Common myeloid progenitor, CD34-positive (primary cell): Measurements from ENCODE around the gene GGPS1.

ENCODE experiments used
- CTCF ChIA-PET: fragments of 350-600 bp; sonication (Branson Sonifier 250); formaldehyde crosslinking; loops from one replicate; lab custom pipeline; 2021; ENCODE audit warnings: antibody characterized with exemption; lab: Charles Lee
- POLR2A ChIA-PET: fragments of 350-600 bp; sonication (Branson Sonifier 250); formaldehyde crosslinking; loops from one replicate; lab custom pipeline; 2021; ENCODE audit warnings: antibody characterized with exemption; lab: Charles Lee
- DNase-seq, 3 donors: peaks; one replicate each; pipeline versions ENCODE4 v3.0.0 to v3.0.0-alpha.2; 2013
- H3K27ac ChIP-seq, 2 experiments: 1 replicate in 1 of 2; 2 replicates in 1 of 2; pipeline ENCODE4 v1.7.0; 2013; ENCODE audit warnings: inconsistent platforms in 2 of 2, low read length in 2 of 2, mild to moderate bottlenecking in 2 of 2, low read depth in 1 of 2, moderate library complexity in 1 of 2; ENCODE audit not compliant: severe bottlenecking in 2 of 2, insufficient read depth in 1 of 2, poor library complexity in 1 of 2
- H3K27me3 ChIP-seq, 5 experiments: replicated peaks in 2 of 5; 1 replicate in 3 of 5; 2 replicates in 2 of 5; pipeline versions ENCODE4 v1.6.1 to v1.7.0; 2013; ENCODE audit warnings: low read length in 4 of 5, mild to moderate bottlenecking in 2 of 5, moderate library complexity in 2 of 5, inconsistent platforms in 1 of 5; ENCODE audit not compliant: insufficient read depth in 5 of 5, control insufficient read depth in 4 of 5
- H3K36me3 ChIP-seq, 4 experiments: 1 replicate in 2 of 4; 2 replicates in 2 of 4; pipeline versions ENCODE4 v1.6.1 to v1.7.0; 2013; ENCODE audit warnings: low read length in 3 of 4, control low read depth in 1 of 4, mild to moderate bottlenecking in 1 of 4; ENCODE audit not compliant: control insufficient read depth in 4 of 4, insufficient read depth in 4 of 4
- H3K4me1 ChIP-seq, 4 experiments: 1 replicate in 3 of 4; 2 replicates in 1 of 4; pipeline versions ENCODE4 v1.6.1 to v1.7.1; 2013; ENCODE audit warnings: low read length in 3 of 4, mild to moderate bottlenecking in 3 of 4, control low read depth in 1 of 4, inconsistent platforms in 1 of 4, moderate library complexity in 1 of 4; ENCODE audit not compliant: control insufficient read depth in 4 of 4, insufficient read depth in 4 of 4; ENCODE audit errors: control extremely low read depth in 1 of 4
- H3K4me3 ChIP-seq, 7 experiments: 1 replicate in 4 of 7; 2 replicates in 3 of 7; pipeline versions ENCODE4 v1.5.1 to v1.7.0; 2013; ENCODE audit warnings: mild to moderate bottlenecking in 7 of 7, low read length in 6 of 7, moderate library complexity in 6 of 7, inconsistent platforms in 2 of 7, low read depth in 2 of 7, control low read depth in 1 of 7; ENCODE audit not compliant: insufficient read depth in 4 of 7, control insufficient read depth in 1 of 7; ENCODE audit errors: extremely low read depth in 1 of 7
- H3K9me3 ChIP-seq, 5 experiments: 1 replicate in 4 of 5; 2 replicates in 1 of 5; pipeline versions ENCODE4 v1.6.1 to v1.7.1; 2013; ENCODE audit warnings: low read length in 4 of 5, mild to moderate bottlenecking in 2 of 5, inconsistent platforms in 1 of 5, low read depth in 1 of 5, moderate library complexity in 1 of 5; ENCODE audit not compliant: control insufficient read depth in 4 of 5, insufficient read depth in 2 of 5; ENCODE audit errors: control extremely low read depth in 1 of 5
- WGBS: methylation state at CpG from one replicate; pipeline ENCODE4 v1.1.5; 2013; ENCODE audit not compliant: insufficient coverage; 5-methylcytosine and 5-hydroxymethylcytosine counted together

Gene GGPS1

DNA sequence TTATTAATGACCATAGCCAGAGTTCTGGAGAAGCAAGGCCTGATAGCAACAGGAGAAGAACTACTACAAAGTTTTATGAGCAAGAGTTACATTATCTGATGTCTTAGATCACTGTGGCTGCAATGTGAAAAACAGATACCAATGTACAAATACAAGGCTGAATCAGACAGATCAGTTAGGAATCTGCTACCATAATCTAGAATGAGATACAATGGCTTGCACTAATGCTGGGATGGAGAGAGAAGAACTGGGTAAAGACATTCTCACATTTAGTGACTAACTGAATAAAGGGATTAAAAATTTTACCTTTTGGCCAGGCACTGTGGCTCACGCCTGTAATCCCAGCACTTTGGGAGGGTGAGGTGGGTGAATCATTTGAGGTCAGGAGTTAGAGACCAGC lies 41.7 kb upstream of the GGPS1 start:
- CTCF ChIA-PET = no interaction called here
- WGBS = 100% methylated on average over 1 of the region's 1 CpG

DNA sequence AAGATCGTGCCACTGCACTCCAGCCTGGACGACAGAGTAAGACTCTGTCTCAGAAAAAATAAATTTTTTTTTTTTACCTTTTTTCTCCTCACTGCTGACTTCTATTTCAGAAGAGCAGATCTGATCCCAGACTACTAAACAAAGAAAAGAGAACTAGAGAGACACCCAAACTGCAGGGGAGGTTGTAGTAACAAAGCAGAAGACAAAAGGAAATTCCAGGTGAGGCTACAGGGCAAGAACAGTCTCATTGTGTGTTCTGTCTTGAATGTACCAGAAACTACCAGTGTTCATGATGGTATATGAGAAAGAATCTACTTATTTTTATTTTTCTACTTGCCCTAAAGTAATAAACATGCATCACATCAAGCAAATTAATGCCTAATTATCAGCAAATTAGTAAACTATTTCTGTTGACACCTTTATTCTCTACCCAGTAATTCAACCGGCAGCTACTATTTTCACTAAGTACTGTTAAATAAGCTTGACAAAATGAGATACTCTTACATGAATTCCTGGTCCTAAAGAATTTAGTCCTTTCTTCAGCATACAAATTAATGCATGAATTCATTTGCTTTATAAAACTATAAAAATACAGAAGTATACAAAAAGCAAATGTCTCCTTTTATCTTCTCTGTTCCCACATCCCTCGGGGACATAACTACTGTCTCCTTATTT lies 41.0 kb upstream of the GGPS1 start:
- 92% methylated on average over 2 of the region's 4 CpGs for WGBS
- Histone ChIP-seq H3K9me3 (no peaks in the 10 kb centered on the region), H3K27ac (no peak overlapping the region), H3K4me1 (peaks cover 0 to 9% (median 0%) of the 10 kb centered on the region in 4 experiments), H3K36me3 (peaks cover 0 to 3% (median 0%) of the 10 kb centered on the region in 4 experiments), H3K4me3 (no peak overlapping the region), H3K27me3 (no peaks in the 10 kb centered on the region)
- CTCF ChIA-PET = interaction anchor here (0.7 to 1.1 kb wide), 3 partner anchors 10 to 27 kb away, joined by 3 read pairs; no protein-coding TSS in a partner anchor
- DNase-seq = no peak
- POLR2A ChIA-PET = no interaction called here

More for the DNA sequence above, 41.7 kb upstream of the GGPS1 start:
- Histone ChIP-seq H3K4me1 (peaks cover 0 to 3% (median 0%) of the 10 kb centered on the region in 4 experiments), H3K36me3 (peaks cover 0 to 3% (median 0%) of the 10 kb centered on the region in 4 experiments), H3K9me3 (no peaks in the 10 kb centered on the region), H3K4me3 (no peak overlapping the region), H3K27me3 (no peaks in the 10 kb centered on the region), H3K27ac (no peak overlapping the region)
- DNase-seq = no peak
- POLR2A ChIA-PET = no interaction called here

DNA sequence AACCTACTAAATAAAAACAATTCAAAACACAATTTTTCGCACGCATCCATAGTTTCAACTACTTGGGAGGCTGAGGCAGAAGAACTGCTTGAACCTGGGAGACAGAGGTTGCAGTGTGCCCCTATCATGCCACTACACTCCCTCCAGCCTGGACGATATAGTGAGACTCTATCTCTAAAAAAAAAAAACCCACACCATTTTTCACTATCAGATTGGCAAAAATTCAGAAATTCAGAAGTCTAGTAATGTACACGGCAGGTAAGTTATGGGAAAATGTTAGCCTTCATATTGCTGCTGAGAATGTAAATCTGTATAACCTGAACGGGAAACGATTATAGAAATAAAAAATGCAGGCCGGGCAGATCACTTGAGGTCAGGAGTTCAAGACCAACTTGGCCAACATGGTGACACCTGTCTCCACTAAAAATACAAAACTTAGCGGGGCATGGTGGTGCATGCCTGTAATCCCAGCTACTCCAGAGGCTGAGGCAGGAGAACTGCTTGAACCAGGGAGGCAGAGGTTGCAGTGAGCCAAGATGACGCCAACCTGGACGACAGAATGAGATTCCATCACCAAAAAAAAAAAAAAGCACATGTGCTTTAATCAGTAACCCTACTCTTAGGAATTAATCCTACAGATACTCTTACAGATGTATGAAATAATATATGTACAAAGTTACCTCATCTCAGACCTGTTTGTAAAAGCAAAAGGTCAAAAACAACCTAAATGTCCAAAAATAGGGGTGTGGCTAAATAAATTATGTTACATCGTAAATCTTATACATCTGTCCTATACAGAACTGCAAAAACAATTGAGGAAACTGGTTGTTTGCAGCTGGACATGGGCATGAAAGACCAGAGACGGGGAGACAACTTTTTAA lies 38.3 kb upstream of the GGPS1 start:
- POLR2A ChIA-PET = no interaction called here

DNA sequence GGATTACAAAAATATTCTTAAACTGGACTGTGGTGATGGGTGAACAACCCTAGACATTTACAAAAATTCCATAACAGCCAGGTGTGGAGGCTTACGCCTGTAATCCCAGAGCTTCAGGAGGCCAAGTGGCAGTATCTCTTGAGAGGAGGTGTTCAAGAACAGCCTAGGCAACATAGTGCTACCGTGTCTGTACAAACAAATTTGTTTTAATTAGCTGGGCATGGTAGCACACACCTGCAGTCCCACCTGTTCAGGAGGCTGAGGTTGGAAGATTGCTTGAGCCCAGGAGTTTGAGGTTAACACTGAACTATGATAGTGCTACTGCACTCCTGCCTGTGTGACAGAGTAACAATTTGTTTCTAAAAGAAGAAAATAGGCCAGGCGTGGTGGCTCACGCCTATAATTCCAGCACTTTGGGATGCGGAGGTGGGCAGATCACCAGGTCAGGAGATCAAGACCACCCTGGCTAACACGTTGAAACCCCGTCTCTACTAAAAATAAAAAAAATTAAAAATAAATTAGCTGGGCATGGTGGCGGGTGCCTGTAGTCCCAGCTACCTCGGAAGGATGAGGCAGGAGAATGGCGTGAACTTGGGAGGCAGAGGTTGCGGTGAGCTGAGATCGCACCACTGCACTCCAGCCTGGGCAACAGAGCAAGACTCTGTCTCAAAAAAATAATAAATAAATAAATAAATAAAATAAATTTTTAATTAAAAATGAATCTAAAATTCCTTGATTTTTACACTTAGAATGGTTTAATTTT lies 37.4 kb upstream of the GGPS1 start:
- Histone ChIP-seq H3K27ac (no peak overlapping the region), H3K4me3 (no peak overlapping the region), H3K27me3 (no peaks in the 10 kb centered on the region), H3K36me3 (peaks cover 0 to 4% (median 2%) of the 10 kb centered on the region in 4 experiments), H3K4me1 (peaks cover 0 to 15% (median 0%) of the 10 kb centered on the region in 4 experiments), H3K9me3 (no peaks in the 10 kb centered on the region)
- DNase-seq = no peak
- POLR2A ChIA-PET = no interaction called here
- CTCF ChIA-PET = interaction anchor here (0.7 to 1.4 kb wide), 3 partner anchors 19 to 28 kb away, joined by 3 read pairs; no protein-coding TSS in a partner anchor
- 96% methylated on average over 8 of the region's 12 CpGs for WGBS

More for the DNA sequence above, 38.3 kb upstream of the GGPS1 start:
- Histone ChIP-seq H3K27me3 (no peaks in the 10 kb centered on the region), H3K4me1 (peaks cover 0 to 14% (median 0%) of the 10 kb centered on the region in 4 experiments), H3K9me3 (no peaks in the 10 kb centered on the region), H3K4me3 (no peak overlapping the region), H3K36me3 (peaks cover 0 to 3% (median 0%) of the 10 kb centered on the region in 4 experiments), H3K27ac (no peak overlapping the region)
- CTCF ChIA-PET = interaction anchor here (1.1 to 1.7 kb wide), 3 partner anchors 15 to 18 kb away, joined by 3 read pairs; no protein-coding TSS in a partner anchor
- DNase-seq = no peak
- 96% methylated on average over 6 of the region's 12 CpGs for WGBS

DNA sequence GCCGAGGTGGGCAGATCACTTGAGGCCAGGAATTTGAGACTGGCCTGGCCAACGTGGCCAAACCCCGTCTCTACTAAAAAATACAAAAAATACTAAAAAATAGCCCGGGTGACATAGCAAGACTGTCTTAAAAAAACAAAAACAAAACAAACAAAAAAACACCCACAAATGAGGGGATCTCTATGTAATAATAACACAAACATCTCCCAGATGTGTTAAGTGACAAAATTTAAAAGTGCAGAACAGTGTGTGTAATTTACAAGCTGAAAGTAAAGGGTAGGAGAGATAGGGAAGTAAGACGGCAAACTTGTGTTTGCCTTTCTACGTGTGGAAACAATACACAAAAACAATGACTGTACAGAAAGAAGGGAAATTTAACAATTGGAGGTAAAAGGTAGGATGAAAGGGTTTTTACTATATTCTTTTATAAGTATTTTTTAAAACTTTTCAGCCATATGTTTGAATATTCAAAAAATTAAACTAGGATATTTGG lies 36.7 kb upstream of the GGPS1 start:
- POLR2A ChIA-PET = no interaction called here
- no peak overlapping the region for H3K27ac ChIP-seq
- WGBS = no CpG with 5 or more reads among the region's 6 CpGs
- peaks cover 0 to 6% (median 3%) of the 10 kb centered on the region in 4 experiments for H3K36me3 ChIP-seq
- DNase-seq = peak in 2 of 3 donors; percentile 51 to 54
- CTCF ChIA-PET = interaction anchor here (0.7 to 1.4 kb wide), 3 partner anchors 20 to 27 kb away, joined by 3 read pairs; no protein-coding TSS in a partner anchor
- no peak overlapping the region for H3K4me3 ChIP-seq
- H3K4me1 ChIP-seq = peaks cover 0 to 15% (median 0%) of the 10 kb centered on the region in 4 experiments
- H3K9me3 ChIP-seq = no peaks in the 10 kb centered on the region
- no peaks in the 10 kb centered on the region for H3K27me3 ChIP-seq

DNA sequence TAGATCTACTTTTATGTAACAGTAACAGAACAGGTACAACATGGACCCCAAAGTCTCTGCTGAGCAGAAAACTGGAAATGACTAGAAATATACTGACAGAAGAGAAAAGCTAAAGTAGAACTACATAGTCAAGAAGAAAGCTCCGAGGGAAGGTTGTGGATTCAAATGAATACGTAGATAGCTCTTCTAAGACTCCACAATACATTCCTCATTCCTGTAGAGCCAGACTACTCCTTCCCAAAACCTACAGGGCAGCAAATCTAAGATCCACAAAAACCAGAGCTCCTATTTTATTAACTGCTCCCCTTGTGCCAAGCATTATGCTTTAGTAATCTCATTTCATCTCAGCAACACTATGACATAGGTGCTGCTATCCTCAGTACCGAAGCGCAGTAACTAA lies 35.6 kb upstream of the GGPS1 start:
- no peak overlapping the region for H3K4me3 ChIP-seq
- WGBS = 100% methylated on average over 3 of the region's 4 CpGs
- DNase-seq = no peak
- peaks cover 0 to 17% (median 3%) of the 10 kb centered on the region in 4 experiments for H3K4me1 ChIP-seq
- no peaks in the 10 kb centered on the region for H3K27me3 ChIP-seq
- ChIA-PET POLR2A (no interaction called here), CTCF (interaction anchor here (0.6 to 1.4 kb wide), 4 partner anchors 12 to 29 kb away, joined by 3 to 4 read pairs (median 4); no protein-coding TSS in a partner anchor)
- peaks cover 0 to 5% (median 2%) of the 10 kb centered on the region in 5 experiments for H3K9me3 ChIP-seq
- peaks cover 0 to 6% (median 3%) of the 10 kb centered on the region in 4 experiments for H3K36me3 ChIP-seq
- H3K27ac ChIP-seq = no peak overlapping the region
